Measurements from ENCODE around the gene HBM.

The HBM gene

DNA sequence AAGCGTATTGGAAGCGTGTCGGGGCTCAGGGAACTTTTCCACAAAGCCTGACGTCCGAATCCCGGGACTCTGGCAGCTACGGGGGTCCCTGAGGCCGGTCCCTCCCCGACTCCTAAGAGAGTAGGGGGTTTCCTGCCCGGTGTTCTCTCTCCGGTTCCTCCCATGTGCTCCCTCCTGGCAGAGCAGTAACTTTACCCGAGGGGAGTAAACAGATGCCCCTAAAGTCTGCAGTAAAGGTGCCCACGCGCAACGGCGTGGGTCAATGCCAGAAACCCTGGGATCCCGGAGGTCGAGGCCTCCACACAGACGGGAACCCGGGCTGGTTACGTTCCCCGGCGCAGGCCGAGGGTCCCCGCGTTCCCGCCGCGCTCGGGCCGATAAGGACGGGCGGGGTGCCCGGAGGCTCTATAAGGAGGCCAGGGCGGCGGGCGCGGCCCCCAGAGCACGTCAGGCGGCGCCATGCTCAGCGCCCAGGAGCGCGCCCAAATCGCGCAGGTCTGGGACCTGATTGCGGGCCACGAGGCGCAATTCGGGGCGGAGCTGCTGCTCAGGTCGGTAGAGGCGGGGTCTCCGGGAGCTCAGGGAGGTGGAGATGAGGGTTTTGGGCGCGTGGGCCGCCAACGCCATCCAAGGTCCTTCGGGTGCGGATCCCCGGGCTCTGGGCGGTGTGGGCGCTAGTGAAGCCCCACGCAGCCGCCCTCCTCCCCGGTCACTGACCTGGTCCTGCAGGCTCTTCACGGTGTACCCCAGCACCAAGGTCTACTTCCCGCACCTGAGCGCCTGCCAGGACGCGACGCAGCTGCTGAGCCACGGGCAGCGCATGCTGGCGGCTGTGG, at the start of gene HBM:
HBM (plus strand) TSS at position 440 of the 836 bp plus-strand sequence; CDS start at position 460, 20 bp downstream.
- Histone ChIP-seq H3K9me3 (ENCODE audit: control insufficient read depth, insufficient read depth, low read depth, low read length) (no peaks in the 10 kb centered on the region), H3K36me3 (ENCODE audit: control insufficient read depth in 2 of 2, insufficient read depth in 1 of 2, low read length in 2 of 2) (no peaks in the 10 kb centered on the region), H3K4me1 (ENCODE audit: control insufficient read depth, insufficient read depth, low read length) (no peaks in the 10 kb centered on the region), H3K27ac (ENCODE audit: extremely low read depth, low read depth, low read length) (no peak within 1 kb of the TSS), H3K4me3 (ENCODE audit: low read depth, low read length) (no peak within 1 kb of the TSS)
- POLR2A ChIA-PET, result no interaction called here
- no peak for TF ChIP-seq PRDM2 (tag by site-specific recombination; IDR thresholded peaks at IDR 0.05; ENCODE audit: borderline replicate concordance)
- no peak for TF ChIP-seq HOXD13 (CRISPR knock-in tag; IDR thresholded peaks at IDR 0.05; ENCODE audit: borderline replicate concordance)
- no peak for TF ChIP-seq ZNF239 (tag by site-specific recombination; IDR thresholded peaks at IDR 0.05)
- no peak for TF ChIP-seq ZNF610 (tag by site-specific recombination; IDR thresholded peaks at IDR 0.05; ENCODE audit: borderline replicate concordance)
- no peak for TF ChIP-seq ZBTB7A (tag by site-specific recombination; IDR thresholded peaks at IDR 0.05; ENCODE audit: low read depth)
- no peak for TF ChIP-seq ZNF324 (tag by site-specific recombination; IDR thresholded peaks at IDR 0.05)
- TF ChIP-seq IKZF3 (tag by site-specific recombination; IDR thresholded peaks at IDR 0.05), result no peak
- no peak for TF ChIP-seq KLF1 (tag by site-specific recombination; IDR thresholded peaks at IDR 0.05)
- no peak for TF ChIP-seq ZBTB20 (tag by site-specific recombination; IDR thresholded peaks at IDR 0.05)
- CTCF ChIA-PET, result no interaction called here

GRCh38 chr16:116015-116414, 49.8 kb upstream of the HBM start:
- H3K9me3 ChIP-seq (ENCODE audit: control insufficient read depth, insufficient read depth, low read depth, low read length), result no peaks in the 10 kb centered on the region
- ChIA-PET POLR2A (no interaction called here), CTCF (interaction anchor here (0.7 to 3.1 kb wide), 3 partner anchors 33 to 246 kb away, joined by 3 to 24 read pairs (median 3); no protein-coding TSS in a partner anchor)
- no peak overlapping the region for H3K27ac ChIP-seq (ENCODE audit: extremely low read depth, low read depth, low read length)
- no peak for TF ChIP-seq ZNF302 (tag by site-specific recombination; IDR thresholded peaks at IDR 0.05; ENCODE audit: low read depth)
- TF ChIP-seq ZIC2 (tag by site-specific recombination; IDR thresholded peaks at IDR 0.05), result peak; percentile 38; the same call in 1 of the 2 replicates
- TF ChIP-seq ZNF133 (tag by site-specific recombination; IDR thresholded peaks at IDR 0.05), result no peak
- TF ChIP-seq YY2 (tag by site-specific recombination; IDR thresholded peaks at IDR 0.05), result no peak
- no peaks in the 10 kb centered on the region; the same call in 1 of the 2 replicates for H3K4me1 ChIP-seq (ENCODE audit: control insufficient read depth, insufficient read depth, low read length)
- H3K4me3 ChIP-seq (ENCODE audit: low read depth, low read length), result no peak overlapping the region
- peaks cover 7 to 47% of the 10 kb centered on the region in 2 experiments; a peak in 2 of 3 replicates for H3K36me3 ChIP-seq (ENCODE audit: control insufficient read depth in 2 of 2, insufficient read depth in 1 of 2, low read length in 2 of 2)

Data from HEK293 (cell line).